ENCODE measurements around the gene APP.
A peak's percentile ranks its signal among the peaks of the same experiment; 100 is the strongest.

Gene APP

DNA sequence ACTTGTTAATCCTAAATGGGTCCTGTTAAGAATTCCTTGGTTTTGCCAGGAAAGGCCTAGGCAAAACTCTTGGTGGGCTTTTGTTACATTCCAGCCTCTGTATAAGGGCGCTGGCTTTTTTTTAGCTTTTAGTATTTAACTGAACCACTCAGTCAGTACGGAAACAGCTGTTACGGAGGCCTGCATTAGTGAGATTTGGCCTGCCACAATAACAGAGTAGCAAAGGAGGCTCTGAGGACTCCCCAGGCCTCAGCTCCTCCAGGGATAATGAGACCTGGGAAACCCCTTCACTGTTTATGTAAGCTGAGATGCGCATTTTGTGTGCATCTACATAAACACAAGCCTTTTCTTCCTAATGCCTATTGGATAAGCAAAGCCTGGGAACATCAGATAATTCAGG lies 210.2 kb downstream of the APP start:
- ATAC-seq: no peak
- no peak for TF ChIP-seq TOX (CRISPR knock-in tag; IDR thresholded peaks at IDR 0.05; ENCODE audit: borderline replicate concordance)
- TF ChIP-seq ZC3H10 (CRISPR knock-in tag; IDR thresholded peaks at IDR 0.05): no peak
- TF ChIP-seq, protein P1, sequence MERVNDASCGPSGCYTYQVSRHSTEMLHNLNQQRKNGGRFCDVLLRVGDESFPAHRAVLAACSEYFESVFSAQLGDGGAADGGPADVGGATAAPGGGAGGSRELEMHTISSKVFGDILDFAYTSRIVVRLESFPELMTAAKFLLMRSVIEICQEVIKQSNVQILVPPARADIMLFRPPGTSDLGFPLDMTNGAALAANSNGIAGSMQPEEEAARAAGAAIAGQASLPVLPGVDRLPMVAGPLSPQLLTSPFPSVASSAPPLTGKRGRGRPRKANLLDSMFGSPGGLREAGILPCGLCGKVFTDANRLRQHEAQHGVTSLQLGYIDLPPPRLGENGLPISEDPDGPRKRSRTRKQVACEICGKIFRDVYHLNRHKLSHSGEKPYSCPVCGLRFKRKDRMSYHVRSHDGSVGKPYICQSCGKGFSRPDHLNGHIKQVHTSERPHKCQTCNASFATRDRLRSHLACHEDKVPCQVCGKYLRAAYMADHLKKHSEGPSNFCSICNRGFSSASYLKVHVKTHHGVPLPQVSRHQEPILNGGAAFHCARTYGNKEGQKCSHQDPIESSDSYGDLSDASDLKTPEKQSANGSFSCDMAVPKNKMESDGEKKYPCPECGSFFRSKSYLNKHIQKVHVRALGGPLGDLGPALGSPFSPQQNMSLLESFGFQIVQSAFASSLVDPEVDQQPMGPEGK (CRISPR knock-in tag; IDR thresholded peaks at IDR 0.05; ENCODE audit: borderline replicate concordance): no peak
- no peak for TF ChIP-seq ZFP30 (CRISPR knock-in tag; IDR thresholded peaks at IDR 0.05)
- no peak for TF ChIP-seq ZNF70 (CRISPR knock-in tag; IDR thresholded peaks at IDR 0.05)
- TF ChIP-seq CSDC2 (CRISPR knock-in tag; IDR thresholded peaks at IDR 0.05): no peak
- no peak for TF ChIP-seq ISL1 (CRISPR knock-in tag; IDR thresholded peaks at IDR 0.05)
- no peak for TF ChIP-seq ZNF8 (CRISPR knock-in tag; IDR thresholded peaks at IDR 0.05)
- no peak for TF ChIP-seq RARB (CRISPR knock-in tag; IDR thresholded peaks at IDR 0.05)
- no peak for TF ChIP-seq PPARA (CRISPR knock-in tag; IDR thresholded peaks at IDR 0.05; ENCODE audit: borderline replicate concordance)

DNA sequence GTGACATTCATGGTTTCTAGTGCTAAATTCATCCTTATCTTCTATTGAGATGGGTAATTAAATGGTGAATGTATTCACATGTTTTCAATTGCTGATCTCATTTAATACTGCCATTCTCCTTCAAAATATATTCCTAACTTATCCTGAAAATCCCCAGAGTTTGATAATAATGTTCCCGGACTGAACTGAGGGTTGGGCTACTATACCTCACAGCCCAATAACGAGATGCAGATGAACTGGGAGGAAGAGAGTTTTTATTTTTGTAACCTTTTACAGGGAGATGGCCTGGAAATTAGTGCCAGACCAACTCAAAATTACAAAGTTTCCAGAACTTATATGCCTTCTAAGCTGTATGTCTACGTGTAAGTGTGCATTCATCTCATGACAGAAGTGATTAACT lies 210.8 kb downstream of the APP start:
- TF ChIP-seq, protein P2, sequence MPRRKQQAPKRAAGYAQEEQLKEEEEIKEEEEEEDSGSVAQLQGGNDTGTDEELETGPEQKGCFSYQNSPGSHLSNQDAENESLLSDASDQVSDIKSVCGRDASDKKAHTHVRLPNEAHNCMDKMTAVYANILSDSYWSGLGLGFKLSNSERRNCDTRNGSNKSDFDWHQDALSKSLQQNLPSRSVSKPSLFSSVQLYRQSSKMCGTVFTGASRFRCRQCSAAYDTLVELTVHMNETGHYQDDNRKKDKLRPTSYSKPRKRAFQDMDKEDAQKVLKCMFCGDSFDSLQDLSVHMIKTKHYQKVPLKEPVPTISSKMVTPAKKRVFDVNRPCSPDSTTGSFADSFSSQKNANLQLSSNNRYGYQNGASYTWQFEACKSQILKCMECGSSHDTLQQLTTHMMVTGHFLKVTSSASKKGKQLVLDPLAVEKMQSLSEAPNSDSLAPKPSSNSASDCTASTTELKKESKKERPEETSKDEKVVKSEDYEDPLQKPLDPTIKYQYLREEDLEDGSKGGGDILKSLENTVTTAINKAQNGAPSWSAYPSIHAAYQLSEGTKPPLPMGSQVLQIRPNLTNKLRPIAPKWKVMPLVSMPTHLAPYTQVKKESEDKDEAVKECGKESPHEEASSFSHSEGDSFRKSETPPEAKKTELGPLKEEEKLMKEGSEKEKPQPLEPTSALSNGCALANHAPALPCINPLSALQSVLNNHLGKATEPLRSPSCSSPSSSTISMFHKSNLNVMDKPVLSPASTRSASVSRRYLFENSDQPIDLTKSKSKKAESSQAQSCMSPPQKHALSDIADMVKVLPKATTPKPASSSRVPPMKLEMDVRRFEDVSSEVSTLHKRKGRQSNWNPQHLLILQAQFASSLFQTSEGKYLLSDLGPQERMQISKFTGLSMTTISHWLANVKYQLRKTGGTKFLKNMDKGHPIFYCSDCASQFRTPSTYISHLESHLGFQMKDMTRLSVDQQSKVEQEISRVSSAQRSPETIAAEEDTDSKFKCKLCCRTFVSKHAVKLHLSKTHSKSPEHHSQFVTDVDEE (CRISPR knock-in tag; IDR thresholded peaks at IDR 0.05): no peak
- TF ChIP-seq TCF4 (CRISPR knock-in tag; IDR thresholded peaks at IDR 0.05; ENCODE audit: borderline replicate concordance): no peak
- TF ChIP-seq SNAI2 (CRISPR knock-in tag; IDR thresholded peaks at IDR 0.05): no peak
- TF ChIP-seq, protein P3, sequence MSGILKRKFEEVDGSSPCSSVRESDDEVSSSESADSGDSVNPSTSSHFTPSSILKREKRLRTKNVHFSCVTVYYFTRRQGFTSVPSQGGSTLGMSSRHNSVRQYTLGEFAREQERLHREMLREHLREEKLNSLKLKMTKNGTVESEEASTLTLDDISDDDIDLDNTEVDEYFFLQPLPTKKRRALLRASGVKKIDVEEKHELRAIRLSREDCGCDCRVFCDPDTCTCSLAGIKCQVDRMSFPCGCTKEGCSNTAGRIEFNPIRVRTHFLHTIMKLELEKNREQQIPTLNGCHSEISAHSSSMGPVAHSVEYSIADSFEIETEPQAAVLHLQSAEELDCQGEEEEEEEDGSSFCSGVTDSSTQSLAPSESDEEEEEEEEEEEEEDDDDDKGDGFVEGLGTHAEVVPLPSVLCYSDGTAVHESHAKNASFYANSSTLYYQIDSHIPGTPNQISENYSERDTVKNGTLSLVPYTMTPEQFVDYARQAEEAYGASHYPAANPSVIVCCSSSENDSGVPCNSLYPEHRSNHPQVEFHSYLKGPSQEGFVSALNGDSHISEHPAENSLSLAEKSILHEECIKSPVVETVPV (CRISPR knock-in tag; IDR thresholded peaks at IDR 0.05): no peak
- TF ChIP-seq, protein P4, sequence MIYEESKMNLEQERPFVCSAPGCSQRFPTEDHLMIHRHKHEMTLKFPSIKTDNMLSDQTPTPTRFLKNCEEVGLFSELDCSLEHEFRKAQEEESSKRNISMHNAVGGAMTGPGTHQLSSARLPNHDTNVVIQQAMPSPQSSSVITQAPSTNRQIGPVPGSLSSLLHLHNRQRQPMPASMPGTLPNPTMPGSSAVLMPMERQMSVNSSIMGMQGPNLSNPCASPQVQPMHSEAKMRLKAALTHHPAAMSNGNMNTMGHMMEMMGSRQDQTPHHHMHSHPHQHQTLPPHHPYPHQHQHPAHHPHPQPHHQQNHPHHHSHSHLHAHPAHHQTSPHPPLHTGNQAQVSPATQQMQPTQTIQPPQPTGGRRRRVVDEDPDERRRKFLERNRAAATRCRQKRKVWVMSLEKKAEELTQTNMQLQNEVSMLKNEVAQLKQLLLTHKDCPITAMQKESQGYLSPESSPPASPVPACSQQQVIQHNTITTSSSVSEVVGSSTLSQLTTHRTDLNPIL (CRISPR knock-in tag; IDR thresholded peaks at IDR 0.05; ENCODE audit: low read depth): no peak
- no peak for TF ChIP-seq ZC3H10 (CRISPR knock-in tag; IDR thresholded peaks at IDR 0.05)
- TF ChIP-seq, protein P5, sequence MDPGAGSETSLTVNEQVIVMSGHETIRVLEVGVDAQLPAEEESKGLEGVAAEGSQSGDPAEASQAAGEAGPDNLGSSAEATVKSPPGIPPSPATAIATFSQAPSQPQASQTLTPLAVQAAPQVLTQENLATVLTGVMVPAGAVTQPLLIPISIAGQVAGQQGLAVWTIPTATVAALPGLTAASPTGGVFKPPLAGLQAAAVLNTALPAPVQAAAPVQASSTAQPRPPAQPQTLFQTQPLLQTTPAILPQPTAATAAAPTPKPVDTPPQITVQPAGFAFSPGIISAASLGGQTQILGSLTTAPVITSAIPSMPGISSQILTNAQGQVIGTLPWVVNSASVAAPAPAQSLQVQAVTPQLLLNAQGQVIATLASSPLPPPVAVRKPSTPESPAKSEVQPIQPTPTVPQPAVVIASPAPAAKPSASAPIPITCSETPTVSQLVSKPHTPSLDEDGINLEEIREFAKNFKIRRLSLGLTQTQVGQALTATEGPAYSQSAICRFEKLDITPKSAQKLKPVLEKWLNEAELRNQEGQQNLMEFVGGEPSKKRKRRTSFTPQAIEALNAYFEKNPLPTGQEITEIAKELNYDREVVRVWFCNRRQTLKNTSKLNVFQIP (CRISPR knock-in tag; IDR thresholded peaks at IDR 0.05; ENCODE audit: borderline replicate concordance, low read depth): no peak
- TF ChIP-seq TOX (CRISPR knock-in tag; IDR thresholded peaks at IDR 0.05; ENCODE audit: borderline replicate concordance): no peak
- TF ChIP-seq RARB (CRISPR knock-in tag; IDR thresholded peaks at IDR 0.05): no peak
- no peak for TF ChIP-seq ZNF70 (CRISPR knock-in tag; IDR thresholded peaks at IDR 0.05)
- TF ChIP-seq GLIS3 (CRISPR knock-in tag; IDR thresholded peaks at IDR 0.05): no peak
- TF ChIP-seq, protein P1 (CRISPR knock-in tag; IDR thresholded peaks at IDR 0.05; ENCODE audit: borderline replicate concordance): no peak
- TF ChIP-seq ZNF565 (CRISPR knock-in tag; conservative IDR thresholded peaks at IDR 0.05; ENCODE audit: low read depth): no peak
- TF ChIP-seq BACH2 (CRISPR knock-in tag; IDR thresholded peaks at IDR 0.05; ENCODE audit: borderline replicate concordance): no peak
- no peak for TF ChIP-seq ESRRG (CRISPR knock-in tag; IDR thresholded peaks at IDR 0.05)
- no peak for TF ChIP-seq PPARA (CRISPR knock-in tag; IDR thresholded peaks at IDR 0.05; ENCODE audit: borderline replicate concordance)
- no peak for TF ChIP-seq CSDC2 (CRISPR knock-in tag; IDR thresholded peaks at IDR 0.05)
- TF ChIP-seq ARNTL (CRISPR knock-in tag; IDR thresholded peaks at IDR 0.05; ENCODE audit: borderline replicate concordance, low read depth): no peak
- no peak for TF ChIP-seq OSR1 (CRISPR knock-in tag; IDR thresholded peaks at IDR 0.05)
- no peak for TF ChIP-seq ZFP3 (CRISPR knock-in tag; IDR thresholded peaks at IDR 0.05)
- peak; percentile 25; the same call in 1 of the 3 replicates for ATAC-seq
